ENCODE data around the gene SCRT2.

GRCh38 chr20:680638-681187, 5.1 kb upstream of the SCRT2 start:
- TF ChIP-seq POLR2A (IDR thresholded peaks at IDR 0.05; ENCODE audit: low read depth, low read length) (no peak), POLR2AphosphoS5 (IDR thresholded peaks at IDR 0.05; ENCODE audit: low read depth, low read length) (no peak)
